Ramos (cell line): ENCODE measurements around the gene HSPB2.
"Not testable (repeated sequence)": the region's sequence is repeated elsewhere in the genome, so short reads cannot be mapped to it uniquely, and the experiment has no call there.

Experiments used
- in situ Hi-C: fragments of 300-500 bp; cut with MboI; formaldehyde crosslinking; loops from one replicate; pipeline ENCODE4 v1.14.3; 2022; ENCODE audit warnings: low sequenced_read_pairs; ENCODE audit not compliant: unreplicated experiment

Gene HSPB2

GRCh38 chr11:111912535-111912934 is at the start of gene HSPB2:
Gene HSPB2 (plus strand): TSS chr11:111912734. CDS start chr11:111912830, 96 bp downstream.
- in situ Hi-C loops, result no loop called here

GRCh38 chr11:111870113-111870512 is 42.4 kb upstream of the HSPB2 start:
- in situ Hi-C loops, result no loop called here

- in situ Hi-C loops, result no loop called here
Measured at GRCh38 chr11:111870522-111870885, 42.0 kb upstream of the HSPB2 start.

- in situ Hi-C loops, result no loop called here
Measured at GRCh38 chr11:111870886-111871692, 41.4 kb upstream of the HSPB2 start, which contains the start of gene ALG9. Gene ALG9 (minus strand): TSS chr11:111871581. CDS start chr11:111871482, 99 bp downstream.

- in situ Hi-C loops, result no loop called here
Measured at GRCh38 chr11:111871693-111872161, 40.8 kb upstream of the HSPB2 start.

- in situ Hi-C loops, result no loop called here
Measured at GRCh38 chr11:111878385-111878848, 34.1 kb upstream of the HSPB2 start.

GRCh38 chr11:111878849-111879636 is 33.5 kb upstream of the HSPB2 start, which contains the start of the genes CFAP68 and FDXACB1:
Gene CFAP68 (plus strand): TSS chr11:111879541. CDS start chr11:111879561, 20 bp downstream.
Gene FDXACB1 (minus strand): TSS chr11:111879165. CDS start chr11:111879132, 33 bp downstream.
- in situ Hi-C loops, result no loop called here

- in situ Hi-C loops, result no loop called here
Measured at GRCh38 chr11:111879637-111879960, 32.9 kb upstream of the HSPB2 start.

GRCh38 chr11:111882202-111882601 is 30.3 kb upstream of the HSPB2 start:
- in situ Hi-C loops, result no loop called here

GRCh38 chr11:111885053-111885452 is 27.5 kb upstream of the HSPB2 start:
- in situ Hi-C loops, result not testable (repeated sequence)

GRCh38 chr11:111886032-111886431 is 26.5 kb upstream of the HSPB2 start:
- in situ Hi-C loops, result no loop called here

- in situ Hi-C loops, result no loop called here
Measured at GRCh38 chr11:111886844-111887243, 25.7 kb upstream of the HSPB2 start.

- in situ Hi-C loops, result no loop called here
Measured at GRCh38 chr11:111905411-111905810, 7.1 kb upstream of the HSPB2 start.

- in situ Hi-C loops, result no loop called here
Measured at GRCh38 chr11:111906680-111907079, 5.9 kb upstream of the HSPB2 start.

- in situ Hi-C loops, result no loop called here
Measured at GRCh38 chr11:111908639-111909305, 3.8 kb upstream of the HSPB2 start.

- in situ Hi-C loops, result no loop called here
Measured at GRCh38 chr11:111909378-111909777, 3.2 kb upstream of the HSPB2 start.

GRCh38 chr11:111910676-111911562 is 1.6 kb upstream of the HSPB2 start:
- in situ Hi-C loops, result no loop called here

GRCh38 chr11:111911563-111912401 is 752 bp upstream of the HSPB2 start, which contains the start of gene CRYAB:
Gene CRYAB (minus strand): TSS chr11:111911770. CDS start chr11:111911724, 46 bp downstream.
- in situ Hi-C loops, result no loop called here
